AG20443 (cell line): ENCODE results near the gene HOXA7.
A peak's percentile ranks its signal among the peaks of the same experiment; 100 is the strongest.

ENCODE experiments used
- DNase-seq: peaks from one replicate; pipeline ENCODE4 v3.0.0; 2012; ENCODE audit warnings: low spot score, mixed read lengths

HOXA7 gene

GRCh38 chr7:27193335-27194001 lies 37.0 kb upstream of the HOXA7 start:
- no peak for DNase-seq

DNA sequence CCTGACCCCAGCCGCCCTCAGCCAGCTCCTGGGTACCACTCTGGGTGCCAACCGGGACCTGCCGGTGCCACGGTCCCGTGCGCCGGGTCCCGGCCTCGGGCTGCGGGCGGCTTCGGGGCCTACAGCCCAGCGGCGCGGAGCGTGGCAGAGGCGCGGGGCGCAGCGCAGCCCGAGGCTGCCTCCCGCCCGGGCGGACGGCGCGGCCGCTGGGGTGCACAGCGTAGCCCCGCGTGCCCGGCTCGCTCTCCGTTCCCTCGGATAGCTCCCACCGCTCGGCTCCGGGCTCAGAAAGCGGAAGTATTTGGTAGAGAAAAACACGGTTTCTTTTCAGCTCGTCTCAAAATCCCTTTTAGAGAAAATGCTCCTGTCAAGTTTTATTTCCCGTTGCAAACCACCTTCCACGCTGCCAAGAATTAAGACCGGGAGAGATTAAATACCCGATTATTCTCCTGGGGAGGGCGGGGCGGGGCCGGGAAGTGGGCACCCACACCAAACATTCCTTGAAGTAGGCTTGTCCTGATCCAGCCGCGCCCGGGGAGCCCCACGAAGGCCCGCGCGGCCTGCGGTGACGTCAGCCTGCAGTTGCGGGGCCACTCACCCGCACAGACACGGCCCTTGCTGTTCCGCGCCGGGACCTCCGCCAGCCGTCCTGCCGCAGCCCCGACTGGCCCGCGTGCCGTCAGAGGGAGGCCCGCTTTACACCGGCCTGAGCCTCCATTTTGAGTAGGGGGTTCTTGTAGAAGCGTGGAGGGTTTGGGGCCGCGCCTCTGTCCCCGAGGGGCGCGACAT lies 36.3 kb upstream of the HOXA7 start:
- no peak for DNase-seq

GRCh38 chr7:27191833-27192545 lies 35.5 kb upstream of the HOXA7 start:
- DNase-seq = no peak

DNA sequence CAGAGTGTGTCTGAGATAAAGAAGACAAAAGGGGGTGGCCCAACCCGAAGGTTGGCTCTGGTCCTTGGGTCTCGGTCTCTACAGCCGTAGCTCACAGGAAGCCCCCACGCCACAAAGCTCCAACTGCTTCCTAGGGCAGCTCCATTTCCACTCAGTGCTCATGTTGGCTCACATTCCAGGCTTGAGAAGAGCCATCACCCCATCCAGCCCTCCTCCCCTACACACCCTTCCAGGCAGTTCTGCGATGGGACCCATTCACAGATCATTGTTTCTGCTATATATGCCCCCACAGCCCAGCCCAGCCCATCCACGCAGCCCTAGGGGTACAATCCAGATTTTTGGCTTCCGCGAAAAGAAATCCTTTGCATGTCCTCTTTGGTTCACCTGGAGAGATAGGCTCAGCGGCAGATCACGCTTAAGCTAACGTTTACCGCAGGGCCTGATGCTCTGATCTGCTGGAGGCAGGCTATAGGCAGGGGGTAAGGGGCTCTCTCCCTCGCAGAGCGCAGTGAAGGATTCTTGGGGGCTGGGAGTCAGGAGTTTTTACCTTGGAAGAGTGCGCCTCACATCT lies 34.8 kb upstream of the HOXA7 start:
- no peak for DNase-seq

- no peak for DNase-seq
These were observed 33.7 kb upstream of the HOXA7 start for GRCh38 chr7:27189997-27190748.

DNA sequence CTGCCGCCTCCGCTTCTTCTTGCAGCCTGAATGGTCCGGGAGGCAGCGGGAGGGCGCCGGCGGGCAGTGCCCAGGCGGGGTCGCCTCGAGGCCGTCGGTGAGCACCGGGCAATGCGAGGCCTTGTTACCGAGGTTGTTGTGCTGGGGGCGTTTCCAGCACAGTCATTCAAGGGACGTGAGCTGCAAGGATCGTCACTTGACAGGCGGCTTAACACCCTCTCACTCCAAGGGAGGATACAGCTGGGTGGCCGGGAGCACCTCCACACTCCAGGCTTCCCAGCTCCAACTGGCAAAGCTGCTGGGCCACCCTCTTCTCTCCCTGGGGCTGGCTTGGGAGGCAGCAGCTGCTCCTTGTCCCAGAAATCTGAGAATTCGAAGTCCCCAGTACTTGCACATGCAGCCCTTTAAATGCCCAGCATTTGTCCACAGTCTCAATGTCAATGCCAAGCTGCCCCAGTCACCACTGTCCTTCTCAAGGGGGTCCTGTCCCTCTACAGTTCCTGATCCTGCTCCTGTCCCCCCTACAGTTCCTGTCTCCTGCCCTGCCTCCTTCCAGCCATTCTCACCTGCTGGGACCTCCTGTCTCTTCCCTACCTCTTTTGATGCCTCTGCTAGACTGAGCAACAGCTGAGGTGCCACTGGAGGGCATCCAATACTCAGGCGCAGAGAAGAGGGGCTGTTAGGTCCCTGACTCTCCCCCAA lies 33.0 kb upstream of the HOXA7 start:
- no peak for DNase-seq

- no peak for DNase-seq
These were observed 32.2 kb upstream of the HOXA7 start for GRCh38 chr7:27188386-27189294.

DNA sequence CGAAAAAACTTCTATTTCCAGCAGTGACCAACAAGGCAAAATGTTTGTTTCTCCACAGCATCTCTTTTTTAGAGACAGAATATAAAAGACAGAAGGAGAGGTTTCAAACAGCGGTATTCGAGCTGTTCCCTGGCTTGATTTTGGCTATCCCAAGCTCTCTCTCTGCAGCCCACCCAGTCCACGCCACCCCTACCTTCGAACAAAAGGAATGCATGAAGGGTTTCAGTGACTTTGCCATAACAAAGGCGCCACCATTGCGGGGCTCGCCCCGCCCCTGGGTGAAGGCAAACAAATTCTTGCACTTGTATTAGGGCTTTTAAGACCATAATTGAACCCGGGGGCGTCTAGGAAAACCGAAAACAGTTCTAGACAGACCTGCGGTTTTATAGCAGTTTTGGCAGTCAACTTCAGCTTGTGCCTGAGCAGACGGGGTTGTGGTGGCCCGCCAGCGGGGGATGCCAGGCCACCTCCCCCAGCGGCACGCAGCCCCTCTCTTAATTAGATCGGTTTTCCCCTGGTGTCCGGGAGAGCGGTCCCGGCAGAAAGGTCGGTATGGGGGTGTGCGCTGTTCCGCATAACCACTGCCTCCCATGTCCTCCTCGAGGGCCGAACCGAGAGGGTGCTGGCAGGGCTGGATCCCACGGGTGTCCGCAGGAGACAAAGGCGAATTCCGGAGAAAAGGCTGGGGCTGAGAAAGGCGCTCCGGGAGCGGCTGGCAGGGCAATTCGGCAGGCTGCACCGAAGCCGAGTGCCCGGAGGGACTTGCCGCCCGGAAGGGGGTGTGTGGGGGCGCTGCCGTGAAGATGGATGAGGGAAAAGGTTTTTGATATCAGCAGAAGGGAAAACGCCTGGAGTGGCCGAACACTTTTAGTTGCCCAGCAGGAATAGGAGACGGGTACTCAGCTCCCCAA lies 31.3 kb upstream of the HOXA7 start:
- no peak for DNase-seq

- no peak for DNase-seq
These were observed 30.4 kb upstream of the HOXA7 start for GRCh38 chr7:27186668-27187474.

GRCh38 chr7:27185854-27186667 lies 29.6 kb upstream of the HOXA7 start:
- no peak for DNase-seq

DNA sequence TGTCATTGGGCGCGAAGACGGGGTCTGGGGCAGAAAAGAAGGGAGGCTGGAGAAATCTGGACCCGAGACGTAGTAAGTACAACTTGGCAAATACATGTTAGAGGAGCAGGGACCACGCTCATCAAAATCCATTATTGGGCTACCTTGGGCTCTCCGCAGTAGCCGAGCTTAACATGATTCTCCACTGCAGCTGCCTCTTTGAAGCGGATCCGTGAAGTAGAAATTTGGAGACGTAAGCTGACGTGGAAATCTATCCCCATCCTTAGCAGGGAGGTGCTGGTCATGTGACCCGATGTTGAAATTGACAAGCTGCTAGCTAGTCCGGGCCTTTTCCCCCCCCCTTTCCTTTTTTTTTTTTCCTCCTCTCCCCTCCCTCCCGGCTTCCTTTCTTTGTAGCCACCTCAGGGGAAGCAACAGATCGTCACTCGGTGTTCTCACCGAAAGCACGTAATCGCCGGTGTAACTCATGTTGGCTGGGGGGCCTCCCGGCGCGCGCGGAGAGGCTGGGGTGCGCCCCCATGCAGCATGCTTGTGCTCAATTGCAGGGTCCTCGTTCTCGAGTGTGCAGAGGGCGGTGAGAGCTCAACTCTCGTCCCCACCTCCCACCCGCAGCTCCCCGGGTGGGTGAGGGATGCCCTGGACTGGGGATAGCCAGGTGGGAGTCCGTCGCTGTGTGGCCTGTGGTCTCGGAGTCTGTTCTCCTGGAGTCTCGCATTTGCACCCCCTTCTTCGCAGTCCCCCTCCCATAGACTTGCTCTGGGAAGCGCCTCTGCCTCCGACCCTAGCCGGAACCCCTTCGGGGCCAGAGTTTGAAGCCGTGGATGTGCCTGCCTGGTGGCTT lies 28.8 kb upstream of the HOXA7 start, which contains the start of gene HOXA11:
HOXA11 (minus strand) TSS at position 220 of the 841 bp plus-strand sequence; CDS start at position 132, 88 bp downstream.
- peak; percentile 93 for DNase-seq

- no peak for DNase-seq
These were observed 28.0 kb upstream of the HOXA7 start for GRCh38 chr7:27184337-27185012.

GRCh38 chr7:27183682-27184336 lies 27.3 kb upstream of the HOXA7 start:
- DNase-seq = no peak

- DNase-seq = no peak
These were observed 26.6 kb upstream of the HOXA7 start for GRCh38 chr7:27182861-27183681.
